GM19397 (cell line): ENCODE results near the gene ODR4.
A peak's percentile ranks its signal among the peaks of the same experiment; 100 is the strongest.
"Not testable (repeated sequence)": the region's sequence is repeated elsewhere in the genome, so short reads cannot be mapped to it uniquely, and the experiment has no call there.

Experiments
- ATAC-seq: cut with Tn5 transposase; IDR thresholded peaks from one replicate; pipeline ENCODE4 v1.9.1; 2021; ENCODE audit warnings: mild to moderate bottlenecking, moderate library complexity; ENCODE audit not compliant: unreplicated experiment

Gene ODR4

GRCh38 chr1:186375152-186375928, at the start of gene ODR4, which contains the start of gene TPR:
Gene ODR4, plus strand, starts transcription at chr1:186375838. Its CDS starts 3,948 bp downstream, at chr1:186379786.
Gene TPR, minus strand, starts transcription at chr1:186375253. Its CDS starts 225 bp downstream, at chr1:186375028.
- peak; percentile 83 for ATAC-seq

- no peak for ATAC-seq
These were observed 49.6 kb upstream of the ODR4 start for GRCh38 chr1:186326009-186326408.

GRCh38 chr1:186327331-186327730, 48.3 kb upstream of the ODR4 start:
- no peak for ATAC-seq

GRCh38 chr1:186330758-186331157, 44.9 kb upstream of the ODR4 start:
- no peak for ATAC-seq

GRCh38 chr1:186337554-186337953, 38.1 kb upstream of the ODR4 start:
- ATAC-seq, result no peak

GRCh38 chr1:186340772-186341171, 34.9 kb upstream of the ODR4 start:
- no peak for ATAC-seq

- ATAC-seq, result not testable (repeated sequence)
These were observed 27.6 kb upstream of the ODR4 start for GRCh38 chr1:186347837-186348691.

GRCh38 chr1:186374303-186375151, 1.1 kb upstream of the ODR4 start:
- peak; percentile 12 for ATAC-seq

GRCh38 chr1:186375929-186376319, 286 bp downstream of the ODR4 start:
- no peak for ATAC-seq

GRCh38 chr1:186386725-186387383, 11.2 kb downstream of the ODR4 start:
- ATAC-seq, result no peak

- no peak for ATAC-seq
These were observed 15.3 kb downstream of the ODR4 start for GRCh38 chr1:186390925-186391324.

- ATAC-seq, result no peak
These were observed 16.2 kb downstream of the ODR4 start for GRCh38 chr1:186391841-186392240.

GRCh38 chr1:186392711-186393110, 17.1 kb downstream of the ODR4 start:
- ATAC-seq, result not testable (repeated sequence)

GRCh38 chr1:186401446-186401845, 25.8 kb downstream of the ODR4 start:
- ATAC-seq, result not testable (repeated sequence)

- no peak for ATAC-seq
These were observed 28.0 kb downstream of the ODR4 start for GRCh38 chr1:186403632-186404031.

- ATAC-seq, result no peak
These were observed 28.9 kb downstream of the ODR4 start for GRCh38 chr1:186404454-186405051.

GRCh38 chr1:186409091-186409490, 33.5 kb downstream of the ODR4 start:
- peak; percentile 63 for ATAC-seq

- no peak for ATAC-seq
These were observed 37.7 kb downstream of the ODR4 start for GRCh38 chr1:186413319-186413718.

GRCh38 chr1:186418503-186418902, 42.9 kb downstream of the ODR4 start:
- ATAC-seq, result no peak

GRCh38 chr1:186420311-186420710, 44.7 kb downstream of the ODR4 start:
- ATAC-seq, result no peak
